NCI-H1048 (cell line): ENCODE data around the gene SH3GL1.
A peak's percentile ranks its signal among the peaks of the same experiment; 100 is the strongest.

Experiments
- DNase-seq: peaks from one replicate; lab custom pipeline; 2025; lab: John Stamatoyannopoulos, UW

Gene SH3GL1

DNA sequence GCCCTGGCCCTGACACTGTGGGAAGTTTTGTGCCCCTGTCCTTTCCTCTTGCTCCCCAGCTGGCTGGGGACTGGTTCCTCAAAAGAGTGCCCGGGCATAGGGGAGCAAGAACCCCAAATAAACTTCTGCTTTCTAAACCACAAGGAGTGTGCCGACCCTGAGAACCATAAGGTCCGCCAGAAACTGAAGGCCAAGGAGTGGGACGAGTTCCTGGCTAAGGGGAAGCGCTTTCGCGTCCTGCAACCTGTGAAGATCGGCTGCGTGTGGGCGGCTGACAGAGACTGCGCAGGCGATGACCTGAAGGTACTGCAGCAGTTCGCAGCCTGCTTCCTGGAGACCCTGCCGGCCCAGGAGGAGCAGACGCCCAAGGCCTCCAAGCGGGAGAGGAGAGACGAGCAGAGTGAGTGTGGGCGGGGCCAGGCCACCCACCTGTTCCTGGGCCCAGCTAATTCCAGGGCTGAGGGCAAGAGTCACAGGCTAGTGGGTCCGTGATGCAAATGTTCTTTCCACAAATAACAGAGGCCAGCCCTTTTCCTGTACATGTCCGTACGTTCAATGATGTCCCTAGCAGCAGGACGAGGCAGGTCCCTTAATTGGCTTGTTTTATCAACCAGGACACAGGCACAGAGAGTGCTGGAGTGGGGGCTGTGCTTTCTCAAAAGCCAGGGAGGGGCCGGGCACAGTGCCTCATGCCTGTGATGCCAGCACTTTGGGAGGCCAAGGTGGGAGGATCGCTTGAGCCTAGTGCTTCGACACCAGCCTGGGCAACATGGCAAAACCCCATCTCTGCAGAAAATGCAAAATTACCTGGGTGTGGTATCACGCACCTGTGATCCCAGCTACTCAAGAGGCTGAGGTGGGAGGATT, 31.7 kb upstream of the SH3GL1 start:
- no peak for DNase-seq

DNA sequence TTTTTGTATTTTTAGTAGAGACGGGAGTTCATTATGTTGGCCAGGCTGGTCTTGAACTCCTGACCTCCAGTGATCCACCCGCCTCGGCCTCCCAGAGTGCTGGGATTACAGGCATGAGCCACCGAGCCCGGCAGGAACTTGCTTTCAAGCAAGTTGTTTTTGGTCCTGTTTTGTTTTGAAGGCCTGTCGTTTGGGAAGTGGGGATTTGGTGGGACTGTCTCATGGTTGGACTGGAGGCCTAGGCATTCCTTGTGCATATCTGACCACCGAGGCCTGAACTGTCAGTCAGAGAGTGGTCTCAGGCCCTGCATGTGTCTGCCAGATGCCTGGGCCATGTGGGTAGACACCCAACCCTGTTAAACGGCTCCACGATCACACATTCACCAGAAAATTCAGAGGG, 30.9 kb upstream of the SH3GL1 start:
- no peak for DNase-seq

DNA sequence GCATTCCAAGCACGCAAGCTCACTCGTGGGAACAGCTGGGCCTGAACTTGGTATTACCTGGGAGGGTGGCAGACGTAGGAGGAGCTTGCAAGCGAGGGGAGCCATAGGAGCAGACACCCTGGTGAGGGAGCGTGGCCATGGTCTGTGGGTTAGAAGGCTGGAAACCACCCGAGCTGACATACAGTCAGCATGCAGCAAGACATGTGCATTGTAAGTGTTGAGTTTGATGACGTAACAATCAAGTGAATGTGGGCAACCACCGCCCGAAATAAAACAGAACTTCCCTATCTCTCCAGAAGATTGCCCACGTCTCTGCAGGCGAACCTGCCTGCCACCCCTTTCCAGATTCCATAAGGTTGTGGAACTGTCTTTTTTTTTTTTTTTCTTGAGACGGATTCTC, 30.4 kb upstream of the SH3GL1 start:
- no peak for DNase-seq

DNA sequence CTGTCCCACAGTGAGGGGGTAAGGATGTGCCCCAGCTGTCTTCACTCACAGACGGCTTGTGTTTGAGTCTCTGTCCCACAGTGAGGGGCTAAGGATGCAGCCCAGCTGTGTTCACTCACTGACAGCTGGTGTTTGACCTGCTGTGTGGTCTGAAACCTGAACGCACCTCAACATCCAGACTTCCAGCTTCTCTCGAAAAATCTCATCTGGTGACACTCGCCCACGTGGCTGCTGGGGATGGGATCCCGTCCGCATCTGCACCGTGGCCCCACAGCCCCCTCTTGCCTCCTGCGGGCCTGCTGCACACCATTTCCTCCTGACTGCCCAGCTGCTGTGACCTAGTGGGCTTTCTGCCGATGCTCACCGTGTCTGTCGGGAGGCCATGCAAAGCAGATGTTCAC, 29.4 kb upstream of the SH3GL1 start:
- no peak for DNase-seq

DNA sequence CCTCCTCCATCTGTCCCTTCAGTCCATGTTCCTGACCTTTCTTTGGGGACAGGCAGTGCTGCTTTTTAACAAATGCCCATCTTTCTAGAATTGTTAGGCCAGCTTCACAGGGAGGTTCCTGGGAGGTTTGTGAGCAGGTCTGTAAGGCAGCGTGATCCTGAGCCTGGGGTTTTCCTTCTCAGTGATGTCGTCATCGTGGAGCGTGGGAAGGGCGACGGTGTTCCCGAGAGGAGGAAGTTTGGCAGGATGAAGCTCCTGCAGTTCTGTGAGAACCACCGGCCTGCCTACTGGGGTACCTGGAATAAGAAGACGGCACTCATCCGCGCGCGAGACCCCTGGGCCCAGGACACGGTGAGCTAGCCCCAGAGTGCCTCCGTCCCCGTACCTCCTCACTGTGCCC, 28.9 kb upstream of the SH3GL1 start:
- no peak for DNase-seq

DNA sequence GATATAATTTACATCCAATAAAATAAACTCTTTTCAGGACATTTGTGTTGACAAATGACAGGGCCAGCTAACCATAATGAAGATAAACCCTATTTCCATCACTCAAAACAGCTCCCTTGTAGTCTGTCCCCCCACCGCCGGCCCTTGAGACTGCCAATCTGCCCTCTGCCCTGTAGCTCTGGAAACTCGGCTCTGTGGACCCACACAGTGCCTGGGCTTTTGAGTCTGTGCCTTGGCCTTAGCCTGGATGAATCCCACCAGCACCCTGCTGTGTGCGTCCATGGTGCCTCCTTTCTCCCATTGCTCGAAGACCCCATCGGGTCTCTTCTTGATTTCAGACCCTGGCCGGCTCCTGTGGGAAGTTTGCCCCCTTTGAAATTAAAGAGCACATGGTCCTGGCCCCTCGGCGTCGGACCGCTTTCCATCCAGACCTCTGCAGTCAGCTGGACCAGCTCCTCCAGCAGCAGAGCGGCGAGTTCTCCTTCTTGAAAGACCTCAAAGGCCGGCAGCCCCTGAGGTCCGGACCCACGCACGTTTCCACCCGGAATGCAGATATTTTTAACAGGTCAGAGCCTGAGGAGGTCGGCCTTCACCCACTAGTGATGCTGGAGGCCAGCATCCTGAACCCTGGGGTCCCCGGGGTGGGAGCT, 28.1 kb upstream of the SH3GL1 start:
- no peak for DNase-seq

DNA sequence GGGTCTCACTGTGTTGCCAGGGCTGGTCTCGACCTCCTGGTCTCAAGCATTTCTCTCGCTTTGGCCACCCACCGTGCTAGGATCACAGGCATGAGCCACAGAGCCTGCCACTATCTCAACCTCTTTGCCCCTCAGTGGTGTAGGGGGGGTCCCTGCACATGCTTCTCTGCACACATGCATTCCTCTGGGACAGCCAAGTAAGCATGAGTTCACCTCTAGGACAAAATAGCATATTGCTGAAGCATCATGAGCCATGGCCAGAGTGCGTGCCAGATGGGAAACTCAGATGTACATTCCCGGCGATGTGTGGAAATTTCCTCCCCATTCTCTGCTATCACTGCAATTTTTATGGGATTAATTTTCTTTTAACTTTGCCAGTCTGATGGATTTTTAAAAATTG, 25.2 kb upstream of the SH3GL1 start:
- no peak for DNase-seq

DNA sequence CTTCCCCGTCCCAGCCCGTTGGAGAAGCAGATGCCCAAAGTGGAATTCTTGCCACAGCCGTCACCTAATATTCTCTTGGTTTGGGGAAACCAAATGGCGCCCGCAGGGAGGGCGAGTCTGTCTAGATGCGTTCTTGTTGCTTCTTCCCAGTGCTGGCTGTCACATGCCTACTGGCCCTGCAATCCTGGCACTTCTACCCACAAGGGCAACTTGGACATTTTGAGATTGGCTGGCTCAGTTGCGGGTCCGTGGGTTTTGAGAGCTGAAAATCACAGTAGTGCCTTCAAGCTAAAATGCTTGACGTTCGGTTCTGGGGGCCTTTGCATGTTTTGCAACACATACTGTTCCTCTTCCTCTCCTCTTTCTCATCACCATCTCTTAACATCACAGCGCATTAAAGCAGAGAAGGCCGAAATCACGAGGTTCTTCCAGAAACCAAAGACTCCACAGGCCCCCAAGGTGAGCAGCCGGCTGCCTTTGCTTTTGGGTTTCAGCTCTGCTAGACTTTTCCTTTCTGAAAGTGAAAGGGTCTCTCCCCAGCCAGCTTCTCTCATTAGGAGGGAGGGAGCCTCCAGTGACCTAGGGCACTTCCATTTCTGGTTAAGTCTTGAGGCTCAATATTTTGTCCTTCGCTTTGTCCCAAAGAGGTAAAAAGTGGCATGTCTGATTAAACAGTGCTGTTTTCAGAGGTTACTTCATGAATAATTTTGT, 23.2 kb upstream of the SH3GL1 start:
- DNase-seq: no peak

DNA sequence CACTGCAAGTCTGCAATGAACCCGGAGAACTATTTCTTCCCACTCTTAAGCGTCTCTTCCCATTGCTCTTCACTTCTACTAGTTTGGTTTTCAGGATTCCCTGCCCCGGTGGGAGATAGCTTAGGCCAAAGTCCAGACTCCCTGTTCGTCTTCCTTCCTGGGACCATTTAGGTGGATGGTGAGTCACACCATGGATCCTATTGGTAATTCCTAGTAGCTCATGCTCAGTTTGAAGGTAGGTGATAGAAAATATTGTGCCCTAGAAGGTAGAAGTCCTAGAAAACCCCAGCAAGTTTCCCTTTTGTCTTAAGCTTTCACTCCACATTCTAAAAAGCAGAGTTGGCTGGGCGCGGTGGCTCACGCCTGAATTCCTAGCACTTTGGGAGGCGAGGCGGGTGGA, 15.9 kb upstream of the SH3GL1 start:
- DNase-seq: no peak

DNA sequence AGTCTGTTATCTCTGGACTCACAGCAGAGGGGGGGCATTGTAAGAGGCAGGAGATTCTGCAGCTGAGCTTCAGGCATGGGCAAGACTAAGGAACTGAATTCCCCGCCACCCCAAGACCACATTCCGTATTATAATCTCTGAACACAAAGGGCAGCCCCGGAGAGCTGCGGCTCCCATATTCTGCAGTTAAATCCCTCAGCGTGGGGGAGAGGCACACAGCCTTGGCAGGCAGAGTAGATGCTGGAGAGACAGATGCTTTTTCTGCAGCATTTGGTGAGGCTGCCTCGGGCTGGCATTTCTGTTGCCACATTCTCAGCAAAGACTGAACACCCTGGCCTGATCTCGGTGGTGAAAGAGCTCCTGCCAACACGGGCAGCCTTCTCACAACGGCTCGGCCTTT, 15.0 kb upstream of the SH3GL1 start:
- DNase-seq: no peak

DNA sequence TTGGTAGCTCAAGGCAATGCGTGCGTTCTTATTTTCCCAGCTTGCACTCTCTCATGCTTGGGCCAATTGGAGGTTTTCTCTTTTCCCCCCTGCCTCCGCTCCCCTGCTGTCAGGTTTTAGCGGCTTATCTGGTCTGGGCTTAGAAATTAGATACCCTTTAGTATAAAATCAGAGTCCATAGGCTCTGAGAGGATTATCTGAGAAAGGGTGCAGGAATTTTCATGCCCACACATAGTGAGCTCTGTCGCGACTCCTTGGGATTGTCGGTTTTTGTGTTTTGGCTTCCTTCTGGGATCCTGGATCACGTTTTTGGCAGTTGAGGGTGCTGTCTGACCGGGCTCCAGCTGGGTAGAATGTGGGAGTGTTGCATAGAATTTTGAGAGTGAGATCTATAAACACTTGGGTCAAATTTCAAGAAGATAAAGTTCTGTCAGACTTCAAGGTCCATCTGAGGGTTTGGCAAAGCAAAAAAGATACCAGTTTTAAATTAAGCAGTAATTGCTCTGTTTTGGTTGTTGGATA, 14.5 kb upstream of the SH3GL1 start:
- no peak for DNase-seq

DNA sequence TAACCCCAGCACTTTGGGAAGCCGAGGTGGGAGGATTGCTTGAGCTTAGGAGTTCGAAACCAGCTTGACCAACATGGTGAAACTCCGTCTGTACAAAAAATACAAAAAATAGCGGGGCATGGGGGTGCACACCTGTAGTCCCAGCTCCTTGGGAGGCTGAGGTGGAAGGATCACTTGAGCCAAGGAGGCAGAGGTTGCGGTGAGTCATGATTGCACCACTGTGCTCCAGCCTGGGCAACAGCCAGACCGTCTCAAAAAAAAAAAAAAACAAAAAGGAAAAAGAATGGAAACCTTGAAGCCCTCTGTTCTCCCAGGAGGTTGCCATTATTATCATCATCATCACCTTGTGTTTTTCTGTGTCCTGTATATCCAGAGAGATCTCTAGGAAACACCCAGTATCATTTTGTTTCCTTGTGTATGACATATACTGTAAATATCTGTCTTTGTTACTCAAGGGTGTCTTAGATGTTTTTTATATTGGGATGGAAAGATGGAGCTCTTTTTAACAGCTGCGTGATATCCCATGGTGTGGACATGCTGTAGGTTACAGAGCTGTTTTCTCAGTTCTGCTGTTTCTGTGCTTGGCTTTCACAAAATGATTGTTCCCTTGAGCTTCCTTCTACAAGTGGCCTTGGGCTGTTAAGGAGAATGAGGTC, 13.9 kb upstream of the SH3GL1 start:
- DNase-seq: no peak

DNA sequence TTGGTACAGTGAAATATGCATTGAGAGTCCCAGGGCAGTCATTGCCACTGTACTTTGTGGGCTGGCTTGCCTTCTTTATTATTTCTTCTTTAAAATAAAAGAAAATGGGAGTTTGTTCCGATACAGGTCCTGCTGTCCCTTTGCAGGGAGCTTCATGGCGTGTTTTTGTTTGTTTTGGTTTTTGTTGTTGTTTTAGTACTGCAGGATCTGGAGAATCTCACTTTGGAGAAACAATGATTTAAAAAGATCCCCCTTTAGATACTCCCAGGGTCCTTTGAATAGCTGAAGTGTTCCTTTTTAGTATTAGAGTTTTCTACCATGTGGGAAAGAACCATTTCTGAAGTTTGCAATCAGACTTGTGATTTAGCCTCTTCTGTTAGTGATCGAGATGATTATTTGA, 13.2 kb upstream of the SH3GL1 start:
- DNase-seq: no peak

DNA sequence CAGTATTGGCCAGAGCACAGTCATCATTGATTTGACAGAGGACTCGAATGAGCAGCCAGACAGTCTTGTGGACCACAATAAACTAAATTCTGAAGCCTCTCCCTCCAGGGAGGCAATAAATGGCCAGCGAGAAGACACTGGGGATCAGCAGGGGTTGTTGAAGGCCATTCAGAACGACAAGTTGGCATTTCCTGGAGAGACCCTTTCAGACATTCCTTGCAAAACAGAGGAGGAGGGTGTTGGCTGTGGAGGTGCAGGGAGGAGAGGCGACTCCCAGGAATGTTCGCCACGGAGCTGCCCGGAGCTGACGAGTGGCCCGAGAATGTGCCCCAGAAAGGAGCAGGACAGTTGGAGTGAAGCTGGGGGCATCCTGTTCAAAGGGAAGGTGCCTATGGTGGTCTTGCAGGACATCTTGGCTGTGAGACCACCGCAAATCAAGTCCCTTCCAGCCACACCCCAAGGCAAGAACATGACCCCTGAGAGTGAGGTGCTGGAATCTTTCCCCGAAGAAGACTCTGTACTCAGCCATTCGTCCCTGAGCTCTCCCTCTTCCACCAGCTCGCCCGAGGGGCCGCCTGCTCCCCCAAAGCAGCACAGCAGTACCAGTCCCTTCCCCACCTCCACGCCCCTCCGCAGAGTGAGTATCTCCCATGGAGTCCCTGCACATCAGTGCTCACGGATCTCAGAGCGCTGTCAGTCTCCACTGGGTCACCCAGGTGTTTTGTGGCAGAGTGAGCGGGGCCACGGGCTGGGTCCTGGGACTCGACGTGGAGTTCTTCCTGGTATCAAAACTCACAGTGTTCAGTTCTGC, 9.0 kb upstream of the SH3GL1 start:
- DNase-seq: no peak

DNA sequence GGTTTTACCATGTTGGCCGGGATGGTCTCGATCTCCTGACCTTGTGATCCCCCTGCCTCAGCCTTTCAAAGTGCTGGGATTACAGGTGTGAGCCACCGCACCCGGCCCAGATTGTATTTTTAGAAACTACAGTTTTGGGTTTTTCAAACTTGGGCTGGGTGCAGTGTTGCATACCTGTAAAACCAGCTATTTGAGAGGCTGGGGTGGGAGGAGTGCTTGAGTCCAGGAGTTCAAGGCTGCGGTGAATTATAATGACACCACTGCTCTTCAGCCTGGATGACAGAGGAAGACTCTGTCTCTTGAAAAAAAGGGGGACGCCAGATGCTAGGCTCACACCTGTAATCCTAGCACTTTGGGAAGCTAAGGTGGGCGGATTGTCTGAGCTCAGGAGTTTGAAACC, 6.3 kb upstream of the SH3GL1 start:
- no peak for DNase-seq

DNA sequence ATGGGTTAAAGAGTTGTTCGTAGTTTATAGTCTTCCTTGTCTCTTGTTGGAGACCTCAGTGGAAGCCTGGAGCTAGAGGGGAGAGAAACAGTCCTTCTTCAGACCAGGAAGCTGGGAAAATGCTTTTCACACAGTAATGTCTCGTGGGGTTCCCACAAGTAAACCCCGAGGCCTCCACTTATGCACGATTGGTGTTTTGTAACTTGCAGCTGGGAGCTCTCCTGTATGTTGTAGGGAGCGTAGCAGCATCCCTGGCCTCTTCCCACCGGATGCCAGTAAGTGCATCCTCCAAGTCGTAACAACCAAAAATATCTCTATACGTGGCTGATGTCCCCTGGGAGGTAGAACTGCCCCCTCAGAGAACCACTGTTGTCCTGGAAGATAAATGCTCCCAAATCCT, 5.6 kb upstream of the SH3GL1 start:
- no peak for DNase-seq

DNA sequence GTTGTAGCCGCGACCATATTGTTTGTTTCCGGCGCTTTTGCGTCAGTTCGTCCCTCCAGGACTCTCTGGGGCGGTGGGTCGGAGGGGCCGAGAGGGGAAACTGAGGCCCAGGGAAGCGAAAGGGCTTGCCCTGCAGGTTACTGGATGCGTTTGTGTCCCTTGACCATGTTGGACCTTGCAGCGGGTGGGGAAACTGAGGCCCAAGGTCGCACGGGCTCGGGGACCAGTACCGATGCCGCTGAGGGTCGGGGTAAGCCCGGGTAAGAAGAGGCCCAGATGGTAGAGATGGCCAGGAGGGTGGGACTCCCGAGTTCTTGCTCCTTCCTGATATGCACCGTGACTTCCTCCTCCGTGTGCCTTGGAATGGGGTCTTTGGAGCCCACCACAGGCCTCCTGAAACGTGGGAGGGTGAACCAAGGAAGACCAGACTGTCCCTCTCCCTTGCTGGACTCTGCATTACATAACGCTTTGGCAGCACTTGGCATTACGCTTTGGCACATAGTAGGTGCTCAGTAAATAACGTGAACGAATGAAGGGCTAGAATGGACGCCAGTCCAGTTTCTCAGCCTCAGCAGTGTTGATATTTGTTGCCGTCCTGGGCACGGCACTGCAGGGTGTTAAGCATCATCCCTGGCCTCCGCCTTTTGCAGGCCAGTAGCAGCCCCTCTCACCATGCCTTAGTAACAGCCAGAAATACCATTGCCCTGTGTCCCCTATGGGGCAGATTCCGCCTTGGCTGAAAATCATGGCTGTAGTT, 2.8 kb upstream of the SH3GL1 start:
- DNase-seq: no peak

DNA sequence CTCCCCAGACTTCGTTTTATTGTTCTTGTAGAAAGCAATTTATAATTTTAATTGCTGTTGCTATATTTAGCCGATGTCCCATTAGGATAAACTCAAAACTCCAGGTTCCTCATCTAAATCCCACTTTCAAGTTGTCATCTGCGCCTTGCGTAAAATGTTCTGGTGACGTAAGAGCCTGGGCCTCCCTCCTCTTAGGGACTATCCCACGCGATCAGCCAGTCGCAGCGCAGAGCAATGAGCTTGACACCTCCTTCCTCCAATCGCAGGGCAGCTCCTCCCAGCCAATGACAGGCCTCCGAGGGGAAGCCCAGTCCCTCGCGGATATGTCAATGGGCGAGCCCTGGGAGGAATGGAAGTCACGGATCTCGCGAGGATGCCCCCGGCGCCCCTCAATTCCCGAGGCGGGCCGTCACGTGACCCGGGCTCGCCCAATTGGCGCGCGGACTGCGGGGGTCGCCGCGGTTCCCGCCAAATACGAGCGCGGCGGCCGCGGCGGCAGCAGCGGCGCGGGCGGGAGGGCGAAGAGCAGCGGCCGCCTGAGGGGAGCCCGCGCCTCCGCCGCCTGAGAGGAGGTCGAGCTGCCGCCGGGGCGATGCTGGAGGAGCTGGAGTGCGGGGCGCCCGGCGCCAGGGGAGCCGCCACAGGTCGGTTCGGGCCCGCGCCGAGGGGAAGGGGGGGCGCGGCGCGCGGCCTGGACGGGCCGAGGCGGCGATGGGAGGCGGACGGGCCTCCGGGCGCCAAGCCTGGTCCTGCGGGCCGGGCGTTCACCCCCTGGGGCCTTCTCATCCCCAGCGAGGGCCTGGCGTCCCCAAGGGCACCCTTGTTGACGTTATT, 2.0 kb upstream of the SH3GL1 start, which contains the start of gene CHAF1A:
CHAF1A (plus strand) TSS at position 470 of the 834 bp plus-strand sequence; CDS start at position 593, 123 bp downstream.
- DNase-seq: peak; percentile 97

DNA sequence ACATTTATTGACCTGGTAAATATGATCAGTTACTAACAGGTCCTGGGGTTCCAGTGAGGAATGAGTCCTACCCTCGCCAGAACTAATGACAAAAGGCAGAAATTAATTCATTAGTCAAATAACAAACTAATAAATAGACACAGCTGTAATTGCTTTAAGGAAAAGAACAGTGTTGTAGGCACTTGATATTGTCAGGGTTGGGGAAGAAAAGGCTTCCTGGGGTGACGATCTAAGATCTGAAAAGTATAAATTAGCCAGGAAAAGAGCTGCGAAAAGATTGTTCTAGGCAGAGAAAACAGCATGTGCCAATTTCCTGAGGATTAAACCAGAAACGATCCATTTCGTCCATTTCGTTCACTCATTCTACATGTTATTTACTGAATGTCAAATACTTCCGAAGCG, 1.4 kb upstream of the SH3GL1 start:
- no peak for DNase-seq

DNA sequence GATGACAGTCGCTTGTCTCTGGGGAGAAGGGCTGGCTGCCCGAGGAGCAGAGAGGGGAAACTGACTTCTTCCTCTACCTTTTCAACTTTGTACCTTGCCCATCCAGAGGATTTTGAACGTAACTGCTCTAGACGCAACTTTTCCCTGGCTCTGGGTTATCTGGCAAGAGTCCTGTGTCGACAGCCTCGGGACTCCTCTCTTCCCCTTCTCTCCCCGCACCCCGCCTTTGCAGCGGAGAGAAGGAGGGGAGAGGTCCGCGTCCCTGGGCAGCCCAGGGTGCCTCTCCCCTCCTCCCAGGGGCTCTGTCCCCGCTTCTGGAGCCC, 574 bp downstream of the SH3GL1 start:
- no peak for DNase-seq
